ENCODE measurements around the gene MRPS24. TPM values are rescaled to one million over a fixed set of nuclear protein-coding genes. Genes with fewer than 3 reads are reported as not detected.
A peak's percentile ranks its signal among the peaks of the same experiment; 100 is the strongest.
"Not testable (repeated sequence)": the region's sequence is repeated elsewhere in the genome, so short reads cannot be mapped to it uniquely, and the experiment has no call there.

Gene MRPS24
- total RNA-seq, 1 experiment from 2014 or later = 190 TPM

- DNase-seq (ENCODE audit: low read depth) = no peak
These were observed 31.1 kb downstream of the MRPS24 start for GRCh38 chr7:43838201-43838658.

GRCh38 chr7:43834463-43835251, 34.7 kb downstream of the MRPS24 start:
- peak; percentile 81 for DNase-seq (ENCODE audit: low read depth)

GRCh38 chr7:43830917-43831316, 38.4 kb downstream of the MRPS24 start:
- DNase-seq (ENCODE audit: low read depth) = not testable (repeated sequence)

GRCh38 chr7:43825391-43825808, 43.9 kb downstream of the MRPS24 start:
- no peak for DNase-seq (ENCODE audit: low read depth)

- peak; percentile 31 for DNase-seq (ENCODE audit: low read depth)
These were observed 44.4 kb downstream of the MRPS24 start for GRCh38 chr7:43824963-43825362.

DNA sequence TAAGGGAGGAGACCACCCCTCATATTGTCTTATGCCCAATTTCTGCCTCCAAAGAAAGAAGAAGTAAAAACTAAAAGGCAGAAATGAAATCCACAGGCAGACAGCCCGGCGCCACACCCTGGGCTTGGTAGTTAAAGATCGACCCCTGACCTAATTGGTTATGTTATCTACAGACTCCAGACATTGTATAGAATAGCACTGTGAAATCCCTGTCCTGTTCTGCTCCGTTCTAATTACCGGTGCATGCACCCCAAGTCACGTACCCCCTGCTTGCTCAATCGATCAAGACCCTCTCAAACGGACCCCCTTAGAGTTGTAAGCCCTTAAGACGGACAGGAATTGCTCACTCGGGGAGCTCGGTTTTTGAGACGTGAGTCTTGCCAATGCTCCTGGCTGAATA, 44.8 kb downstream of the MRPS24 start:
- not testable (repeated sequence) for DNase-seq (ENCODE audit: low read depth)

DNA sequence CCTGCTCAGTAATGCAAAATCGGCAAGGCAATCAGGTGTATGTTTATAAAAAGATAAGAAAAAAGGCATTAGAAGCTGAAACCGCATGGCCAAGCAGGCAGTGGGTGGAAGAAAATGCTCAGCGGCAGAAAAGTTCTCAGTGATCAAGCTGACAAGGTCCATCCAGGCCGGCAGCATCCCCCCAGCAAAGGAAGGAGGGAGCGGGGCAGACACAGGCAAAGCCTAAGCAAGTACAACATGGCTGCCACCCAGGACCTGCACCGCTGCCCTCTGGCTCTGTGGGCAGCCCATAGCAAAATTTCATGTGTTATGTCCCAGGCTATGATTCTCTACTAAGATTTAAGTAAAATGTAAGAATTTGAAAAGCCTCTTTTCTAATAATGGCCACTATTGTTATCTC, 45.4 kb downstream of the MRPS24 start:
- DNase-seq (ENCODE audit: low read depth) = no peak

GRCh38 chr7:43823425-43823824, 45.9 kb downstream of the MRPS24 start:
- not testable (repeated sequence) for DNase-seq (ENCODE audit: low read depth)

Other genes with a start within 250 kb of the MRPS24 start
- 228 and 245 TPM in 2 replicates for gene COA1, start 140.0 kb downstream of the MRPS24 start, total RNA-seq (2014; rRNA removed; shearing (Covaris generic))
- gene BLVRA, start 110.8 kb downstream of the MRPS24 start, total RNA-seq (2014; rRNA removed; shearing (Covaris generic)) = 65.5 and 84.7 TPM in 2 replicates
- 29.4 and 32.8 TPM in 2 replicates for gene URGCP, start 37.1 kb upstream of the MRPS24 start, total RNA-seq (2014; rRNA removed; shearing (Covaris generic))
- gene UBE2D4, start 56.9 kb upstream of the MRPS24 start, total RNA-seq (2014; rRNA removed; shearing (Covaris generic)) = 17.3 and 24.6 TPM in 2 replicates
- not detected in 2 replicates for gene SPDYE1, start 128.4 kb upstream of the MRPS24 start, total RNA-seq (2014; rRNA removed; shearing (Covaris generic))
- 123 and 148 TPM in 2 replicates for gene DBNL, start 175.2 kb upstream of the MRPS24 start, total RNA-seq (2014; rRNA removed; shearing (Covaris generic))
- gene PGAM2, start 196.1 kb upstream of the MRPS24 start, total RNA-seq (2014; rRNA removed; shearing (Covaris generic)) = 0.36 and 0.78 TPM in 2 replicates
- 13.1 and 35.0 TPM in 2 replicates for gene POLM, start 213.0 kb upstream of the MRPS24 start, total RNA-seq (2014; rRNA removed; shearing (Covaris generic))
- gene AEBP1, start 234.8 kb upstream of the MRPS24 start, total RNA-seq (2014; rRNA removed; shearing (Covaris generic)) = 73.7 and 79.7 TPM in 2 replicates

All from RPMI7951 (cell line).